GM06990 (cell line): ENCODE results near the gene ADAMTS13.

Source experiments
- DNase-seq: peaks from one replicate; pipeline ENCODE4 v3.0.0-alpha.2; 2011; ENCODE audit not compliant: insufficient read length; ENCODE audit errors: extremely low read depth
- H3K27me3 ChIP-seq: replicated peaks from 2 replicates; pipeline ENCODE4 v1.6.0; 2011; ENCODE audit warnings: low read length; ENCODE audit not compliant: control insufficient read depth, insufficient read depth
- H3K36me3 ChIP-seq: 2 replicates; pipeline ENCODE4 v1.5.1; 2011; ENCODE audit warnings: low read length; ENCODE audit not compliant: control insufficient read depth, insufficient read depth
- H3K4me3 ChIP-seq: replicated peaks from 2 replicates; pipeline ENCODE4 v1.5.1; 2011; ENCODE audit warnings: low read depth, mild to moderate bottlenecking, control low read depth, low read length
- CTCF ChIP-seq: IDR thresholded peaks from 2 replicates; pipeline ENCODE4 v1.5.1; 2011; ENCODE audit warnings: low read length, control low read depth, mild to moderate bottlenecking, inconsistent platforms; ENCODE audit not compliant: insufficient read depth, poor library complexity, severe bottlenecking

Gene ADAMTS13

GRCh38 chr9:133505901-133506652, 83.9 kb downstream of the ADAMTS13 start:
- Histone ChIP-seq H3K27me3 (peaks cover 4% of the 10 kb centered on the region; the same call in 1 of the 2 replicates), H3K36me3 (no peaks in the 10 kb centered on the region), H3K4me3 (no peak overlapping the region)
- TF ChIP-seq CTCF: no peak
- DNase-seq: no peak

DNA sequence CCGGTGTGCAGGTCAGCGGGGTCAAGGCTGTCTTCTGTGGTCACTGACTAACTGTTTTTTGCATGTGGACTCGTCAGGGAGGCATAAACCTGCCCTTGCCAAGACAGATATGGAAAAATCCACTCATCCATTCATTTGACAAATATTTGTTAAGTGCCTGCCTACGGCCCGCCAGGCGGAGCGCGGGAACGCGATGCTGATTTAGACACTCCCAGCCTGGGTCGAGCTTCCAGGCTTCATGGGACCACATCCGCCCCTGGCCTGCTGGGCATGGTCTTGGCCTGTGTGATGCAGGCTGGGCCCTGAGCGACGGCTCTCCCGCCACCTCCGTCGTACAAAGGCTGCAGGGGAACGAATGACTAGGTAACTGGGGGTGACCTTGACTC, 84.5 kb downstream of the ADAMTS13 start:
- Histone ChIP-seq H3K27me3 (peaks cover 4% of the 10 kb centered on the region; the same call in 1 of the 2 replicates), H3K4me3 (no peak overlapping the region), H3K36me3 (no peaks in the 10 kb centered on the region)
- DNase-seq: no peak
- no peak for TF ChIP-seq CTCF

DNA sequence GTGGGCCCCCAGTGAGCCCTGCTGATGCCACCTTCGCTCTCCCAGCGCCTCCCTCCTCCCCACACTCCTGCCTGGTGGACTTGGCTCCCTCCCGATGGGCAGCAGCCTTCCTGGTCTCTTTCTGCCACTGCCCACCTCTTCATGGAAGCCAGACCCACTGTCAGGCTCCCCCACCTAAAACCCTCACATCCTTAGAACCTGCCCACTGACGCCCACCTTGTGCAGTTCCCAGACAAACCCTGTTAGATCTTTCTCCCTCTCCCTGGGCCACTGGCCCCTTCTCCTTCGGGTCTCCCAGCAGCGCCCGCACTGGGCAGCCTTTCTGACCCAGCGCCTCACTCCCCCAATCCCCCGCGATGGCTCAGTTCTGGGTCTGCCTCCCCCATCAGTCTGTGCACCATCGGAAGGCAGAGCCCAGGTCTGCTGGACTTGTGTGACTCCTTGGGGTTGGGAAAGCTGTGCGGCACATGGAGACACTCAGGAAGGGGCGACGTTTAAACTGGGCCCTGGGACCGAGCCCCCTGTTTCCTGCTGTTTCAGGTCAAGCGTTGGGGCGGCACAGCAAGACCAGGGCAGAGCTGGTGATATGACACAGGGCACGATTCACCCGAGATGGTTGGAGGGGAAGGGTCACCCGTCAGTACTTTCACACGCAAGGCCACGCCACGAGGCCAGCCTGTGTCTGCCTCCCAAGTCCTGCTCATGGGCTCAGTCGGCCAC, 85.2 kb downstream of the ADAMTS13 start:
- no peak overlapping the region for H3K4me3 ChIP-seq
- no peaks in the 10 kb centered on the region for H3K36me3 ChIP-seq
- TF ChIP-seq CTCF: no peak
- DNase-seq: no peak
- H3K27me3 ChIP-seq: peaks cover 4% of the 10 kb centered on the region; the same call in 1 of the 2 replicates

DNA sequence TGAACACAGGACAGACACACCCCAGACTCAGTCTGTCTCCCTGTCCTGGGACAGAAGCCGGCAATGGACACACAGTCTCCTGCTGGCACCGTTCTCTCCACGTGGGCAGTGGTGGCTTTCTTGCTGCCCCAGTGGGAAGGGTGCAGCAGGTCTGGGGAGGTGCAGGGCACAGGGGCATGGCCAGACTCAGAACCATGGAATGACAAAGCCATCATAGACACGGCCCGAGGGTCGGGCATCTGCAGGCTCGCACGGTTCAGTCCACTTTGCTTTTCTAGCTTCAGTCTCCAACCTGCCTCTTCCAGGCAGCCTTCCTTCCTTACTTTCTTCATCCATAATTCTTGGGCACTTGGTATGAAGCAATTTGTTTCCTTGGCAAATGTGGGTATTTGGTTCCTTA, 85.9 kb downstream of the ADAMTS13 start:
- peaks cover 4% of the 10 kb centered on the region; the same call in 1 of the 2 replicates for H3K27me3 ChIP-seq
- no peak for TF ChIP-seq CTCF
- no peak for DNase-seq
- H3K4me3 ChIP-seq: no peak overlapping the region
- no peaks in the 10 kb centered on the region for H3K36me3 ChIP-seq
